Glutamatergic neuron (in vitro differentiated cells): Measurements from ENCODE around the gene SIRT3. TPM values are rescaled to one million over a fixed set of nuclear protein-coding genes. Genes with fewer than 3 reads are reported as not detected.

Source experiments
- DNase-seq: peaks from one replicate; pipeline ENCODE4 v3.0.0; 2022
- H3K27ac Mint-ChIP-seq: one replicate; pipeline ENCODE4 v1.8.0; 2020; ENCODE audit warnings: mild to moderate bottlenecking, mixed read lengths, inconsistent platforms; ENCODE audit not compliant: unreplicated experiment
- H3K27me3 Mint-ChIP-seq: one replicate; pipeline ENCODE4 v1.8.0; 2020; ENCODE audit warnings: mild to moderate bottlenecking, moderate library complexity, mixed read lengths, inconsistent platforms; ENCODE audit not compliant: unreplicated experiment
- H3K36me3 Mint-ChIP-seq: one replicate; pipeline ENCODE4 v1.8.0; 2020; ENCODE audit warnings: mild to moderate bottlenecking, mixed read lengths, inconsistent platforms; ENCODE audit not compliant: unreplicated experiment
- H3K4me1 Mint-ChIP-seq: one replicate; pipeline ENCODE4 v1.8.0; 2020; ENCODE audit warnings: mild to moderate bottlenecking, low read depth, mixed read lengths, inconsistent platforms; ENCODE audit not compliant: unreplicated experiment
- H3K4me3 Mint-ChIP-seq: one replicate; pipeline ENCODE4 v1.8.0; 2020; ENCODE audit warnings: mild to moderate bottlenecking, mixed read lengths, inconsistent platforms; ENCODE audit not compliant: unreplicated experiment
- H3K9me3 Mint-ChIP-seq: one replicate; pipeline ENCODE4 v1.8.0; 2020; ENCODE audit warnings: mild to moderate bottlenecking, moderate library complexity, mixed read lengths, inconsistent platforms; ENCODE audit not compliant: unreplicated experiment
- CTCF ChIP-seq: fragments of 200-600 bp; sonication (generic); IDR thresholded peaks from one replicate; pipeline ENCODE4 v1.5.0; 2021; ENCODE audit not compliant: partially characterized antibody, unreplicated experiment
- total RNA-seq: library from RNA; stranded (reverse); fragmentation: NEBNext Ultra II Directional; extraction: Animal tissue kit (Norgen Biotek cat#: 25700); gene quantifications from one replicate; pipeline ENCODE4 v1.2.1, GENCODE V29; 2021; ENCODE audit not compliant: unreplicated experiment

Gene SIRT3
- total RNA-seq, 1 donor from 2014 or later = 23.6 TPM

- no peak for TF ChIP-seq CTCF
- Mint-ChIP-seq H3K36me3 (peaks cover 8% of the 10 kb centered on the region), H3K9me3 (peaks cover 10% of the 10 kb centered on the region), H3K4me3 (no peak overlapping the region), H3K4me1 (peaks cover 27% of the 10 kb centered on the region), H3K27ac (no peak overlapping the region), H3K27me3 (peaks cover 6% of the 10 kb centered on the region)
- DNase-seq = no peak
Observed at GRCh38 chr11:253886-254270, 17.7 kb upstream of the SIRT3 start.

- H3K27ac Mint-ChIP-seq = no peak overlapping the region
- no peak overlapping the region for H3K4me3 Mint-ChIP-seq
- peaks cover 9% of the 10 kb centered on the region for H3K9me3 Mint-ChIP-seq
- no peak for TF ChIP-seq CTCF
- no peak for DNase-seq
- H3K4me1 Mint-ChIP-seq = peaks cover 27% of the 10 kb centered on the region
- H3K36me3 Mint-ChIP-seq = peaks cover 8% of the 10 kb centered on the region
- H3K27me3 Mint-ChIP-seq = peaks cover 6% of the 10 kb centered on the region
Observed at GRCh38 chr11:253160-253885, 17.2 kb upstream of the SIRT3 start.

DNA sequence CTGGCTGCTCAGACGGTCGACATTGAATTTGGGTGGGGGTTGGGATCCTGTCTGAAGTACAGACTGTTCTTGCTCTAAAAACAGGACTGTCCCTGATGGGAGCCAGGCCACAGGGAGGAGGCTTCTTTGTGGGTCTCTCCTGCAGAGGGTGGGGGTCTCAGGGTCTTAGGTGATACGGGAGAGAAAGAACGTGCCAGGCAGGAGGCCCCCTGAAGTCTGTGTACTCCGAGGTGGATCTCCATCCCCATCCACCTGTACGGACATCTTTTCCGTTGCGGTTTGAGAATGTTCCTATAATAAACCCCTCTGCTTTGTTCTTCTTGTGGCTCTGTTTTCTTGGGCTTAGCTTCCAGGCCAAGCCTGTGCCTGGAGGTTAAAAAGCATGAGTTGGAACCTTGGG is 16.5 kb upstream of the SIRT3 start:
- DNase-seq = no peak
- H3K36me3 Mint-ChIP-seq = peaks cover 4% of the 10 kb centered on the region
- no peak overlapping the region for H3K4me3 Mint-ChIP-seq
- peaks cover 7% of the 10 kb centered on the region for H3K9me3 Mint-ChIP-seq
- no peak for TF ChIP-seq CTCF
- peaks cover 5% of the 10 kb centered on the region for H3K27me3 Mint-ChIP-seq
- peak overlapping the region; percentile 89 for H3K27ac Mint-ChIP-seq
- peaks cover 27% of the 10 kb centered on the region for H3K4me1 Mint-ChIP-seq

- Mint-ChIP-seq H3K36me3 (peaks cover 4% of the 10 kb centered on the region), H3K27ac (peak overlapping the region; percentile 89), H3K4me1 (peaks cover 27% of the 10 kb centered on the region), H3K27me3 (peaks cover 5% of the 10 kb centered on the region), H3K9me3 (peaks cover 7% of the 10 kb centered on the region), H3K4me3 (peak overlapping the region; percentile 60)
- DNase-seq = peak; percentile 71
- TF ChIP-seq CTCF = no peak
Observed at GRCh38 chr11:251550-251949, 15.4 kb upstream of the SIRT3 start.

DNA sequence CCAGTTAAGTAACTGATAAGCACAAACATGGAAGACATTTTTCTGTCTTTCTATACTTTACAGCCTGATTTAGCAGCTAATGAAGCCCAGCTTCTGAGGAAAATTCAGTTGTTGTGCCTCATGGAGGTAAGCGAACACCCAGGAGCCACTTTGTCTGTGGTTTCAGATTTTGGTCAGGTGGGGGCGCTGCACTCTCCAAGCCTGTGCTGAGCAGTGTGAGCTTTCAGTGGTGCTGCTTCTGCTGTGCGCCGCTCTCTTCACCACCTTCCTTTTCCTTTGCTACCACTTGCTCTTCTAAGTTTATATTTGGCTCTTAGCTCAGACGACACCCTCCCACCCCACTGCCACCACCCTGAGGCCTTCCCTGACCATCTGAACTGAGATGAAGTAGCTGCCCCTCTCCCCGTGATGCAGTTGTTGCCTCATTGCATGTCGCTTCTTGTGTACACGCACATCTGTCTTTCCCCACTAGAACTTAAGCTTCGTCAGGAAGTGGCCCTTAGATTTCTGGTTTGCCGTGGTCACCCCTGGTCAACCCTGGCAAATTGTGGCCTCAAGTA is 14.7 kb upstream of the SIRT3 start:
- H3K9me3 Mint-ChIP-seq = peaks cover 7% of the 10 kb centered on the region
- peak overlapping the region; percentile 77 for H3K27ac Mint-ChIP-seq
- peaks cover 3% of the 10 kb centered on the region for H3K27me3 Mint-ChIP-seq
- H3K4me3 Mint-ChIP-seq = peak overlapping the region; percentile 63
- TF ChIP-seq CTCF = peak; percentile 85
- H3K36me3 Mint-ChIP-seq = peaks cover 4% of the 10 kb centered on the region
- peaks cover 27% of the 10 kb centered on the region for H3K4me1 Mint-ChIP-seq
- DNase-seq = peak; percentile 88
